RWPE2 (cell line): ENCODE data around the gene SPATA20.

Source experiments
- ATAC-seq: fragments of 200-7000 bp; cut with Tn5 transposase; 3 replicates; pipeline ENCODE4 v1.9.1; 2021; ENCODE audit warnings: low read depth
- DNase-seq: peaks from one replicate; pipeline ENCODE4 v3.0.0-alpha.2; 2020; ENCODE audit warnings: low spot score
- H3K27ac ChIP-seq: fragments of 450-650 bp; 2 replicates; pipeline ENCODE4 v1.5.1; 2017; ENCODE audit warnings: mild to moderate bottlenecking; ENCODE audit not compliant: poor library complexity, severe bottlenecking
- H3K27me3 ChIP-seq: fragments of 250-450 bp; sonication (Bioruptor Pico); 2 replicates; pipeline ENCODE4 v1.5.1; 2021; ENCODE audit warnings: mild to moderate bottlenecking, moderate library complexity; ENCODE audit not compliant: insufficient read depth, poor library complexity, severe bottlenecking
- H3K36me3 ChIP-seq: fragments of 250-450 bp; sonication (Bioruptor Pico); 2 replicates; pipeline ENCODE4 v1.5.1; 2020; ENCODE audit warnings: low read depth, mild to moderate bottlenecking, moderate library complexity
- H3K4me1 ChIP-seq: fragments of 250-450 bp; sonication (Bioruptor Pico); 2 replicates; pipeline ENCODE4 v1.5.1; 2021; ENCODE audit warnings: mild to moderate bottlenecking, moderate library complexity; ENCODE audit not compliant: insufficient read depth, poor library complexity, severe bottlenecking
- H3K4me3 ChIP-seq: fragments of 250-450 bp; sonication (Bioruptor Pico); 2 replicates; pipeline ENCODE4 v1.5.1; 2021; ENCODE audit warnings: mild to moderate bottlenecking, moderate library complexity; ENCODE audit not compliant: severe bottlenecking
- H3K9me3 ChIP-seq: fragments of 250-450 bp; sonication (Bioruptor Pico); 2 replicates; pipeline ENCODE4 v1.5.1; 2021; ENCODE audit warnings: mild to moderate bottlenecking, moderate library complexity; ENCODE audit not compliant: severe bottlenecking
- TF ChIP-seq, protein P1 (sequence below): fragments of 450-650 bp; IDR thresholded peaks from one replicate; pipeline ENCODE4 v1.5.1; 2017; ENCODE audit warnings: mild to moderate bottlenecking, moderate library complexity; ENCODE audit not compliant: poor library complexity, severe bottlenecking

SPATA20 gene

DNA sequence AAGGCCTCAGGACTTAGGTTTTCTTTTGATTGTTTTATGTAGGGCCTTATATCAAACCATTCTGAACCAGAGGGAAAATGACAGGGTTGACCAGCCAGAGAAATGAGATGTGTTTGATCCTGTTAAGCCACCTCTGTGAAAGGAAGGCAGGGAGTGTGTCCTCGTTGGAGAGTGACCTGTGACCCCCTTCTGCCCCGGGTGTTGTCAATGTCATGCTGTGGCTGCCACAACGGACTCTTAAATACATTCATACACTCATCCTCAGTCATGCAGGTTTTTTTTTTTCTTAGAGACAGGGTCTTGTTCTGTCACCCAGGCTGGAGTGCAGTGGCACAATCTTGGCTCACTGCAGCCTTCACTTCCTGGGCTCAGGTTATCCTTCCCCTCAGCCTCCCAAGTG lies 32.6 kb upstream of the SPATA20 start:
- H3K27me3 ChIP-seq = no peaks in the 10 kb centered on the region
- no peak for DNase-seq
- H3K4me3 ChIP-seq = no peak overlapping the region
- H3K27ac ChIP-seq = no peak overlapping the region
- H3K36me3 ChIP-seq = no peaks in the 10 kb centered on the region
- TF ChIP-seq, protein P1, sequence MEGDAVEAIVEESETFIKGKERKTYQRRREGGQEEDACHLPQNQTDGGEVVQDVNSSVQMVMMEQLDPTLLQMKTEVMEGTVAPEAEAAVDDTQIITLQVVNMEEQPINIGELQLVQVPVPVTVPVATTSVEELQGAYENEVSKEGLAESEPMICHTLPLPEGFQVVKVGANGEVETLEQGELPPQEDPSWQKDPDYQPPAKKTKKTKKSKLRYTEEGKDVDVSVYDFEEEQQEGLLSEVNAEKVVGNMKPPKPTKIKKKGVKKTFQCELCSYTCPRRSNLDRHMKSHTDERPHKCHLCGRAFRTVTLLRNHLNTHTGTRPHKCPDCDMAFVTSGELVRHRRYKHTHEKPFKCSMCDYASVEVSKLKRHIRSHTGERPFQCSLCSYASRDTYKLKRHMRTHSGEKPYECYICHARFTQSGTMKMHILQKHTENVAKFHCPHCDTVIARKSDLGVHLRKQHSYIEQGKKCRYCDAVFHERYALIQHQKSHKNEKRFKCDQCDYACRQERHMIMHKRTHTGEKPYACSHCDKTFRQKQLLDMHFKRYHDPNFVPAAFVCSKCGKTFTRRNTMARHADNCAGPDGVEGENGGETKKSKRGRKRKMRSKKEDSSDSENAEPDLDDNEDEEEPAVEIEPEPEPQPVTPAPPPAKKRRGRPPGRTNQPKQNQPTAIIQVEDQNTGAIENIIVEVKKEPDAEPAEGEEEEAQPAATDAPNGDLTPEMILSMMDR = no peak
- no peaks in the 10 kb centered on the region for H3K9me3 ChIP-seq
- ATAC-seq = no peak
- peaks cover 37% of the 10 kb centered on the region for H3K4me1 ChIP-seq

DNA sequence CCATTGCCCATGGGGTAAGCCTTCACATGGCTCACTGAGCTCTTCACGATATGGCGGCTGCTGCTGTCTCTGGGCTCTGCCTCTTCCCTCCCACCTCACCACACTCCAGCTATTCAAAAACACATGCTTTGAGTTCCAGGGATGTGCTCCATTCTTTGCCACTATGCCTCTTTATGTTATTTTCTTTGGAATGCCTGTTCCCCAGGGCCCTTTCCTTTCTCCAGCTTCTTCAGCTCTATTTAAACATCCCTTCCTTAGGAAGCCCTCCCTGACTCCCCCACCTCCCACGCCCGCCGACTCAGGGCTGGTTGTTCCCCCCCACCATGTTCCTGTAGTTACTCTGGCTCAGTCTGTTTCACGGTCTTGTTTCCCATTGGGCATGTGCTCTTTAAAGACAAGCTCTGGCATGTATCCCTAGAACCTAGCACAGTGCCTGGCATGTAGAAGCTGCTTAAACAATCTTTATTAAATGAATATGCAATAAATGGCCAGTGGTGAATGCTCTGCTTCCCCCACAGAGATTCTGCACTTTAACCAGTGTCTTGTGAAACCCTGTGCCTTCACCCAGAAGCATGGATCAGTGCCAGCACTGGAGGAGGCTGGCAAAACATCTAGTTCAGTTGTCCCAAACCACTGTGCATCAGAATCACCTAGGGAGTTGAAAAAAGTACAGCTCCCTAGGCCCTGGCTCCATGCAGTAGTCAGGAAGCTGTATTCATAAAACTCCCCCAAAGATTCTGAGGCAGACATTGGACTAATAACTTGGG lies 31.9 kb upstream of the SPATA20 start:
- DNase-seq (no peak), ATAC-seq (no peak)
- Histone ChIP-seq H3K4me1 (peaks cover 45% of the 10 kb centered on the region), H3K36me3 (no peaks in the 10 kb centered on the region), H3K4me3 (no peak overlapping the region), H3K27me3 (no peaks in the 10 kb centered on the region), H3K27ac (peak overlapping the region; percentile 85), H3K9me3 (no peaks in the 10 kb centered on the region)
- TF ChIP-seq, protein P1 = no peak

DNA sequence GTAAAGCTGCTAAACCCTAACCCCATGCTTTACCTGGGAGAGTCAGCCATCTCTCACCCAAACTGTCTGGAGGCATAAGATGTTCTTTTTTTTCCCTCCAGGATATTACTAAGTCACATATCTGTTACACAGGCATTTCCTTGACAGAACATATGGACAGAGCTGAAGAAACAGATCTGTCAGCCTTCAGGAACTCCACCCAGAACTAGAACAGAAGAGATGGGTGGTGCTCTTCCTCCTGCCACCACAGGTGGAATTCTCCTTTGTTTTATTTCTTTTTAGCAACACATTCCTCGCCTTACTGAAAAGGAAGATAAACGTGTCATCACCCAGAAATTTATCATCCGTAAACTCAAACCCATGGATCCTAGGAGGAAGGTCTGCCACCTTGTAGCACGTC lies 30.0 kb upstream of the SPATA20 start:
- Histone ChIP-seq H3K4me3 (no peak overlapping the region), H3K9me3 (no peaks in the 10 kb centered on the region), H3K4me1 (peaks cover 37% of the 10 kb centered on the region), H3K36me3 (no peaks in the 10 kb centered on the region), H3K27ac (peak overlapping the region; percentile 85), H3K27me3 (no peaks in the 10 kb centered on the region)
- DNase-seq = no peak
- peak; percentile 57 for ATAC-seq
- TF ChIP-seq, protein P1 = no peak

DNA sequence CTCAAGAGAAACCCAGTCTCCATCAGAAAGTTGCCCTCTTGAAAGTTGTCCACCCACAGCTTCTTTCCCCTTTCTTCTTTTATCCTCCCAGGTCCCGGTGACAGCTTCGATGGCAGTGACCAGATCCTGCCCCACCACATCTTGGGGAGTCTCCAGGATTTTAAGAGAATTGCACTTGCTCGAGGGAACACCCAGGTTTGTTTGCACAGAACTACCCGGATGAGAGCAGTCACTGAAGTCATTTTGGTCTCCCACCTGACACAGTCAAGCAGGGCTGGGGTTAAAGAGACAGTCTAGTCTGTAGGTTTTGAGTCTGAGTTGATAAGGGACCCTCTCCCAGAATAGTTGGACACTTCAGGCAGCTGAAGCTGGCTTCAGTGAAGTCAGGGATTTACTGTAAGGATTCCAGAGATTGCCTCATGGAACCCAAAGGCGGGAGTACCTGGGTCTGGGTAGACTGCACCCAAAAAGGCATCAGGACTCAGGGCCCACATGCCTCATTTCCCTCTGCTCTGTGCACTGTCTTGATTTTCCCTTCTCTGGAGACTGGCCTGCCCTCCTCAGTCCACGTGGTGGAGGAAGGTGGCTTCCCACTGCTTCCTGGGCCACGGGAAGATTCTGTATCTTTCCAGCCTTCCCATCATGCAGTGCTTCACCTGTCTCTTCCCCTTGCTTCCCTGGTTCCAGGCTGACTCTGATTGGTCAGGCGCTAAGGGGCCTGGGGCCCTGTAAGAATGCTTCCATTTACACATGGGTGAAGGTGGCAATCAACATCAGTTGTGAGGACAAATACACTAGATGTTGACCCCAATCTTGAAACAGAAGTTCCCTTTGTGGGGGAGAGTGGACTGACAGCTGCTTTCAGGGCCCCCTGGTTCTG lies 29.2 kb upstream of the SPATA20 start:
- Histone ChIP-seq H3K36me3 (no peaks in the 10 kb centered on the region), H3K27me3 (no peaks in the 10 kb centered on the region), H3K4me3 (no peak overlapping the region), H3K4me1 (peaks cover 39% of the 10 kb centered on the region), H3K9me3 (no peaks in the 10 kb centered on the region), H3K27ac (peak overlapping the region; percentile 85)
- no peak for ATAC-seq
- no peak for DNase-seq
- TF ChIP-seq, protein P1 = no peak
